ENCODE results near the gene ZCCHC9. TPM values are rescaled to one million over a fixed set of nuclear protein-coding genes. Genes with fewer than 3 reads are reported as not detected.

Gene ZCCHC9
- polyA plus RNA-seq (2011; rRNA removed) (10.7 and 21.3 TPM in 2 replicates), polyA minus RNA-seq (2011; rRNA and poly(A)+ RNA removed) (4.4 and 6.0 TPM in 2 replicates)

GRCh38 chr5:81301271-81302015, at the start of gene ZCCHC9:
ZCCHC9 (plus strand) TSS chr5:81301587; CDS start chr5:81304758, 3,171 bp downstream.
- Histone ChIP-seq H3K27me3 (ENCODE audit: control insufficient read depth, insufficient read depth, low read length) (no peaks in the 10 kb centered on the region), H3K4me3 (ENCODE audit: low read depth, low read length) (peak within 1 kb of the TSS; percentile 63), H3K36me3 (ENCODE audit: control insufficient read depth, insufficient read depth, low read length) (peaks cover 1% of the 10 kb centered on the region; the same call in 1 of the 2 replicates)
- CTCF ChIA-PET: interaction anchor here (0.7 to 1.6 kb wide), 3 partner anchors 18 to 958 kb away, joined by 3 to 4 read pairs (median 3); no protein-coding TSS in a partner anchor
- POLR2A ChIA-PET: interaction anchor here (0.5 to 1.7 kb wide), 2 partner anchors 14 to 18 kb away, joined by 3 to 7 read pairs; no protein-coding TSS in a partner anchor
- DNase-seq (ENCODE audit: low read depth): peak; percentile 52
- peak; percentile 45; the same call in 1 of the 2 replicates for TF ChIP-seq CTCF (IDR thresholded peaks at IDR 0.05; ENCODE audit: insufficient read depth, low read depth, low read length)

- ChIA-PET POLR2A (no interaction called here), CTCF (interaction anchor here (1.5 kb wide), 1 partner anchor 17 kb away, joined by 3 read pairs; no protein-coding TSS in a partner anchor)
- no peak for TF ChIP-seq CTCF (IDR thresholded peaks at IDR 0.05; ENCODE audit: insufficient read depth, low read depth, low read length)
- Histone ChIP-seq H3K27me3 (ENCODE audit: control insufficient read depth, insufficient read depth, low read length) (no peaks in the 10 kb centered on the region), H3K4me3 (ENCODE audit: low read depth, low read length) (no peak overlapping the region), H3K36me3 (ENCODE audit: control insufficient read depth, insufficient read depth, low read length) (no peaks in the 10 kb centered on the region)
- DNase-seq (ENCODE audit: low read depth): no peak
These were observed 49.5 kb upstream of the ZCCHC9 start for GRCh38 chr5:81251922-81252321.

- Histone ChIP-seq H3K27me3 (ENCODE audit: control insufficient read depth, insufficient read depth, low read length) (no peaks in the 10 kb centered on the region), H3K36me3 (ENCODE audit: control insufficient read depth, insufficient read depth, low read length) (no peaks in the 10 kb centered on the region), H3K4me3 (ENCODE audit: low read depth, low read length) (no peak overlapping the region)
- CTCF ChIA-PET: interaction anchor here (1.0 kb wide), 1 partner anchor 11 kb away, joined by 4 read pairs; no protein-coding TSS in a partner anchor
- POLR2A ChIA-PET: interaction anchor here (0.5 kb wide), 1 partner anchor 19 kb away, joined by 6 read pairs; no protein-coding TSS in a partner anchor
- DNase-seq (ENCODE audit: low read depth): no peak
- TF ChIP-seq CTCF (IDR thresholded peaks at IDR 0.05; ENCODE audit: insufficient read depth, low read depth, low read length): no peak
These were observed 48.5 kb upstream of the ZCCHC9 start for GRCh38 chr5:81252904-81253303.

- ChIA-PET CTCF (interaction anchor here (1.0 kb wide), 1 partner anchor 12 kb away, joined by 4 read pairs; no protein-coding TSS in a partner anchor), POLR2A (no interaction called here)
- DNase-seq (ENCODE audit: low read depth): no peak
- H3K36me3 ChIP-seq (ENCODE audit: control insufficient read depth, insufficient read depth, low read length): no peaks in the 10 kb centered on the region
- H3K27me3 ChIP-seq (ENCODE audit: control insufficient read depth, insufficient read depth, low read length): no peaks in the 10 kb centered on the region
- no peak for TF ChIP-seq CTCF (IDR thresholded peaks at IDR 0.05; ENCODE audit: insufficient read depth, low read depth, low read length)
- H3K4me3 ChIP-seq (ENCODE audit: low read depth, low read length): no peak overlapping the region
These were observed 47.5 kb upstream of the ZCCHC9 start for GRCh38 chr5:81253875-81254274.

- no peaks in the 10 kb centered on the region for H3K36me3 ChIP-seq (ENCODE audit: control insufficient read depth, insufficient read depth, low read length)
- POLR2A ChIA-PET: no interaction called here
- no peak for TF ChIP-seq CTCF (IDR thresholded peaks at IDR 0.05; ENCODE audit: insufficient read depth, low read depth, low read length)
- H3K27me3 ChIP-seq (ENCODE audit: control insufficient read depth, insufficient read depth, low read length): no peaks in the 10 kb centered on the region
- CTCF ChIA-PET: no interaction called here
- no peak for DNase-seq (ENCODE audit: low read depth)
- H3K4me3 ChIP-seq (ENCODE audit: low read depth, low read length): no peak overlapping the region
These were observed 46.4 kb upstream of the ZCCHC9 start for GRCh38 chr5:81254886-81255559.

Measured in BJ (cell line).